OCI-LY7 (cell line): Measurements from ENCODE around the gene STK10. TPM values are rescaled to one million over a fixed set of nuclear protein-coding genes. Genes with fewer than 3 reads are reported as not detected.

Source experiments
- BruUV-seq: library from RNA; stranded (reverse); fragments of 400-500 nt; replicated peaks from 2 replicates; lab custom pipeline; 2021; lab: Mats Ljungman, UMichigan
- CTCF ChIA-PET: fragments of 300-600 bp; sonication (Branson Sonifier 250); formaldehyde crosslinking; loops from one replicate; lab custom pipeline; 2022; ENCODE audit warnings: antibody characterized with exemption; ENCODE audit not compliant: unreplicated experiment; lab: Charles Lee
- POLR2A ChIA-PET: fragments of 300-600 bp; sonication (Branson Sonifier 250); formaldehyde crosslinking; loops from one replicate; lab custom pipeline; 2022; ENCODE audit warnings: antibody characterized with exemption; lab: Charles Lee
- DNase-seq: peaks from one replicate; pipeline ENCODE4 v3.0.0-alpha.2; 2015; ENCODE audit warnings: low spot score
- H2AFZ ChIP-seq: fragments of 200-600 bp; sonication (generic), shearing (Covaris generic); 2 replicates; pipeline ENCODE4 v1.6.1; 2014; ENCODE audit warnings: mild to moderate bottlenecking, antibody characterized with exemption, low read length, moderate library complexity
- H3K27ac ChIP-seq: fragments of 200-600 bp; sonication (generic); 2 replicates; pipeline ENCODE4 v1.5.1; 2014; ENCODE audit warnings: mixed run types, low read depth, mild to moderate bottlenecking, moderate library complexity, low read length, inconsistent platforms; ENCODE audit not compliant: poor library complexity, severe bottlenecking
- H3K36me3 ChIP-seq: fragments of 200-600 bp; sonication (generic); 2 replicates; pipeline ENCODE4 v1.6.1; 2014; ENCODE audit warnings: mild to moderate bottlenecking, antibody characterized with exemption, low read length, moderate library complexity, mixed read lengths; ENCODE audit not compliant: insufficient read depth
- H3K4me1 ChIP-seq: fragments of 200-600 bp; sonication (generic); 2 replicates; pipeline ENCODE4 v1.5.1; 2014; ENCODE audit warnings: mild to moderate bottlenecking, low read length; ENCODE audit not compliant: insufficient read depth, poor library complexity, severe bottlenecking
- H3K4me2 ChIP-seq: fragments of 200-600 bp; sonication (generic); 2 replicates; pipeline ENCODE4 v1.6.1; 2014; ENCODE audit warnings: mild to moderate bottlenecking, low read length
- H3K4me3 ChIP-seq: fragments of 200-600 bp; sonication (generic); 2 replicates; pipeline ENCODE4 v1.5.1; 2014; ENCODE audit warnings: mild to moderate bottlenecking, low read depth, low read length; ENCODE audit not compliant: poor library complexity, severe bottlenecking
- H3K79me2 ChIP-seq: fragments of 200-600 bp; sonication (generic); 2 replicates; pipeline ENCODE4 v1.6.1; 2016; ENCODE audit warnings: low read depth, mild to moderate bottlenecking, low read length, moderate library complexity, mixed read lengths; ENCODE audit not compliant: insufficient read depth
- H3K9me2 ChIP-seq: fragments of 200-600 bp; sonication (generic); 2 replicates; pipeline ENCODE4 v1.6.1; 2016; ENCODE audit warnings: mild to moderate bottlenecking, low read length, mixed read lengths; ENCODE audit not compliant: insufficient read depth
- H3K9me3 ChIP-seq: fragments of 200-600 bp; sonication (generic); 2 replicates; pipeline ENCODE4 v1.6.1; 2014; ENCODE audit warnings: mild to moderate bottlenecking, mixed run types, low read length, mixed read lengths
- H4K20me1 ChIP-seq: fragments of 200-600 bp; sonication (generic); 2 replicates; pipeline ENCODE4 v1.6.1; 2014; ENCODE audit warnings: mild to moderate bottlenecking, antibody characterized with exemption, low read length, moderate library complexity, mixed read lengths; ENCODE audit not compliant: insufficient read depth
- CTCF ChIP-seq: fragments of 200-600 bp; sonication (generic); conservative IDR thresholded peaks from 2 replicates; pipeline ENCODE4 v1.5.1; 2014; ENCODE audit warnings: mild to moderate bottlenecking, antibody characterized with exemption, low read length, moderate library complexity, mixed read lengths
- EZH2phosphoT487 ChIP-seq: fragments of 200-600 bp; sonication (generic); IDR thresholded peaks from 2 replicates; pipeline ENCODE4 v1.6.1; 2018; ENCODE audit warnings: low read depth, borderline replicate concordance, mild to moderate bottlenecking, mixed run types, antibody characterized with exemption, low read length, moderate library complexity, mixed read lengths
- intact Hi-C: fragments of 100-400 bp; cut with micrococcal nuclease; formaldehyde crosslinking; loops from one replicate; pipeline ENCODE4 v1.10.0; 2022; ENCODE audit not compliant: unreplicated experiment
- total RNA-seq, 2 experiments: library from RNA; depleted of rRNA in 1 of 2; stranded (reverse); fragments of >200 nt in 1 of 2; shearing (Covaris generic) in 1 of 2; gene quantifications; 2 replicates each; pipeline ENCODE4 v1.2.3, GENCODE V29; 2014 to 2022

Gene STK10
- total RNA-seq, 2 experiments from 2014 or later = 53.7 to 89.7 TPM

DNA sequence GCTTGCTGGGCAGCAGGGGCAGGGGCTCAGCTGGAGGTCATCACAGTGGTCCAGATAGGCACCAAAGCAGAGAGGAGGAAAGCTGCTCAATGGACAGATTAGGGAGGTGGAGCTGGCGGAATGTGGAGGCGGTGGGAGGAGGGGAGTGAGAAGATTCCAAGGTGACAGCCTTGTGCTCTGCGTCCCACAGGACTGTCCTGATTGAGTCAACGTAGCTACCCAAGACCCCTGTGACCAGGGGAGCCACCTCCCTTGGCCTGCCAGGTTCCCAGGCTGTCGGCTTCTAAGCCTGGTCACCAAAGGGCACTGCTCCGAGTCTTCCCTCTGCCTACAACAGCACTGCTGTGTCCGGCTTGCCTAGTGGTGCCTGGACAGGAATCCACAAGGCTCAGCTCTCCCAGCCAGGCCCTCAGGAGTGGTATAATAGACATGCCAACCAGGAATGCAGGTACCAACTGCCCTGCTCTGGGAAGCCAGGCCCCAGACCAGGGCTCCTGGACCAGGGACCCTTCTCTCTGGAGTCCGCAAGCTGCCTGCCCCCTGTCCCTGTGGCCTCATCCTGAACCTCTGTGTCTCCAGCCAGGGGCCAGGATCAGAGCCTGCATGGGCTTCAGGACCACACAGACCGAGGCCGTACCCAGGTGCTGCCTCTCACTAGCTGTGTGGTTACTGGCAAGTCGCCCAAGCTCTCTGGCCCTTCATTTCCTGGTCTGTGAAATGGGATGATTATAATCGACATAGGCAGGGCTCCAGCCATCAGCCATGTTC lies 67.9 kb downstream of the STK10 start:
- Histone ChIP-seq H3K4me1 (peaks cover 10% of the 10 kb centered on the region), H3K9me2 (no peaks in the 10 kb centered on the region), H3K9me3 (no peaks in the 10 kb centered on the region), H2AFZ (no peak overlapping the region), H3K4me3 (no peak overlapping the region), H3K27ac (no peak overlapping the region), H3K79me2 (no peaks in the 10 kb centered on the region), H4K20me1 (no peaks in the 10 kb centered on the region), H3K4me2 (no peak overlapping the region), H3K36me3 (peaks cover 39% of the 10 kb centered on the region)
- TF ChIP-seq CTCF (no peak), EZH2phosphoT487 (no peak)
- DNase-seq = no peak
- intact Hi-C loops = loop anchor here (10.0 kb wide), 1 partner anchor 715 kb away; the partner anchor contains the start of gene ERGIC1
- no TSS peak for BruUV-seq
- ChIA-PET POLR2A (no interaction called here), CTCF (no interaction called here)

GRCh38 chr5:172118891-172119290 lies 69.1 kb downstream of the STK10 start:
- intact Hi-C loops = loop anchor here (10.0 kb wide), 1 partner anchor 716 kb away; the partner anchor contains the start of gene ERGIC1
- POLR2A ChIA-PET = no interaction called here
- Histone ChIP-seq H3K4me3 (no peak overlapping the region), H3K4me2 (no peak overlapping the region), H2AFZ (no peak overlapping the region), H3K9me3 (no peaks in the 10 kb centered on the region), H3K79me2 (peaks cover 3% of the 10 kb centered on the region; the same call in 1 of the 2 replicates), H4K20me1 (no peaks in the 10 kb centered on the region), H3K4me1 (peaks cover 13% of the 10 kb centered on the region), H3K36me3 (peaks cover 27% of the 10 kb centered on the region), H3K9me2 (no peaks in the 10 kb centered on the region), H3K27ac (no peak overlapping the region)
- CTCF ChIA-PET = no interaction called here
- DNase-seq = no peak
- TF ChIP-seq CTCF (no peak), EZH2phosphoT487 (no peak)
- BruUV-seq = no TSS peak
